NCI-H1048 (cell line): ENCODE data around the gene AEBP1.

Experiments
- DNase-seq: peaks from one replicate; lab custom pipeline; 2025; lab: John Stamatoyannopoulos, UW

The AEBP1 gene

DNA sequence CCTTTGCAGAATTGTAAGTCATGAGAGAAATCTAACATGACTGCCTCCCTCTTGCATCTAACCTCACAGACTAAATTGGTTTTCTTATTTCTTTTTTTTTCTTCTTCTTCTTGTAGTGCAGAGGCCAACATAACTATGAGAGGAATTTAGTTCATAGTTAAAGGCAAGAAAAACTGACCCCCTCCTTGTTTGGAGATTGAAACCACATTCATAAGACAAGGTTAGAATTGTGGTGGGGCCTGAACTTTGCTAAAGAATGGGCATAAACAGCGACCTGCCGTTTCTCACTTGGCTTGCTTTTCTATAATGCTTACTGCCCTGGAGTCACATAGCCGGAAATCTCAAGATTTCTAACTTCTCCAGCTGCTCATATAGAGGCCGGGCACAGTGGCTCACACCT lies 19.4 kb upstream of the AEBP1 start:
- no peak for DNase-seq

- DNase-seq = no peak
Measured at GRCh38 chr7:44085546-44085945, 18.6 kb upstream of the AEBP1 start.

GRCh38 chr7:44086627-44087026 lies 17.5 kb upstream of the AEBP1 start:
- no peak for DNase-seq

DNA sequence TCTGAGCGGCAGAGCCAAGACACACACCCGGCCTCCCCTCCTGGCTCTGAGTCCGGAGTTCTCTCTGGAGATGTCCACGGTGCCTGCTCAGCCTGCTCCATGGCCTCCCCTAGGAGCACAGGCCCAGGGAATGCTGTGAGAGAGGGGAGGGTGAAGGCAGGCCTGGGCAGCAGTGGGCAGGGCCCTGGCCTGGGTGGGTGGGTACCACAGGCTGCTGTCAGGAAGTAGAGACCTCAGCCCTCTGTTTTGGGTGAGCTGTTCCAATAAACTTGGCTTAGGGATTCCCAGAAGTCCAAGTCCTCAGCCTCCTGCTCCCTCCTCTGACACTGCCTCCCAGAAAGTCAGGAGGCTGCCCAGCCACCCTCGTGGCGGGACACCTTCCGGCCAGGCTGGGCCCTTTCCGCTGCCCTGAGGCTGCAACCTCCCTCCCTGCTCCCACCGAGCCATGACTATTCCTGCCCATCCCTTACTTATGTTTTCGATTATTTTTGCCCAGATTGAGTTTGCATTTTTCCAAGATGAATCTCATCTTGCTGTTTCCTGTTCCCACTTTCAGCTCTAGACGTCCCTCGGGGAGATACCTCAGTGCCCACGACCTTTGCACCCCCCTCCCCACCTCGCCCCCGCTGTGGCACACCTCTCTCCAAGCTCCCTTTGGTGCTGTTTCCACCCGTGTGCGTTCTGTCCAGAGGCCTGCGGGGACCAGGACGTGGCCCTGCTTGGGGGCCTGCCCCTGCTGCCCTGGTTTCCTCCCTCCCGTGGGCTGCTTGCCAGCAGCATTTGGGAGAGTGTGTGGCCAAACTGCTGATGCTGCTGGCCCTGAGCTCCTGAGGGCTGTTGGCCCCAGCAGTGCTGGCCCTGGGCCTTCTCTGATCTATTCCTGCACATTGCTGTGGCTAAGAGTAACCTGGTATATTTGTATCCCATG lies 16.0 kb upstream of the AEBP1 start:
- no peak for DNase-seq

DNA sequence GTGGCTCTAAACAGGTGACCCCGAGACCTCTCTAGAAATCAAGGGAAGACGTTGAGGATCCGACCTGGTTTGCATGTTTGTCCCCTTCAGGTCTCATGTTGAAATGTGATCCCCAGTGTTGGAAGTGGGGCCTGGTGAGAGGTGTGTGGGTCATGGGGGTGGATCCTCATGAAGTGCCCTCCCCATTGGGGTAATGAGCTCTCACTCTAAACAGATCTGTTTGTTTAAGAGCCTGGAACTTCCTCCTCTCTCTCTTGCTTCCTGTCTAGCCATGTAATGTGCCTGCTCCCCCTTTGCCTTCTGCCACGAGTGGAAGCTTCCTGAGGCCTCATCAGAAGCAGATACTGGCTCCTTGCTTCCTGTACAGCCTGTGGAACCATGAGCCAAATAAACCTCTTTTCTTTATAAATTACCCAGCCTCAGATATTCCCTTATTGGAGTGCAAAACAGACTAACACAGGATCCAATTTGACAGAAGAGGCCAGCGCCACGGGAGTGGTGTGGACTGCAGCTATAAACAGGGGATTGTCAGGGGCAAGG lies 11.0 kb upstream of the AEBP1 start:
- DNase-seq = no peak

GRCh38 chr7:44094365-44094764 lies 9.8 kb upstream of the AEBP1 start:
- DNase-seq = no peak

DNA sequence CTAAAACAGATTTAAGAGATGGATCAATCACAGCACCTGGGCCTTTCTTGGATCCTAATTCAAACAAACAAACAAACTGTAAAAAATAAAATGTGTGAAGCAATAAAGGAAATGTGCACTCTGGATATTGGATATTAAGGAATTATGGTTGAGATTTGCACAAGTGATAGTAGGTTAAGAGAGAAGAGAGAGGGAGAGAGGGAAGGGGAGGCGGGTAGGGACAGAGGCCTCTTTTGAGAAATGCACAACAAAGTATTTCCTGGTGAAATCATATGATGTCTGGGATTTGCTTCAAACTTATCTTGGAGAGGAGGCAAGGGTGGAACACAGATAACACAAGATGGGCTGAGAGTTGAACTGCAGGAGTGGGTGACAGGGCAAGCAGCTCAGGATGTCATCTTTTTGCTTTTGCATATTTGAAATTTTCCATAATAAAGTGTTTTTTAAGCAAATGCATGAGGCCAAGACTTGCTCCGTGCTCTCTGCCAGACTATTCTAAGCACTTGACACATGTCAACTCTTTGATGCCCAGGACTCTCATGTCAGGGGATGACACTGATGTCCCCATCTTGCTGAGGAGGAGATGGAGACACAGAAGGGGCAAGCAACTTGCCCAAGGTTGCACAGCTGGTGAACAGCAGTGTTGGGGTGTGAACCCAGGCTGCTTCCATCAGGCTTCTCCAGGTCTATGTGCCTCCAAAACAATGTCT lies 9.1 kb upstream of the AEBP1 start:
- DNase-seq = no peak

GRCh38 chr7:44095781-44096180 lies 8.4 kb upstream of the AEBP1 start:
- no peak for DNase-seq

- DNase-seq = no peak
Measured at GRCh38 chr7:44096326-44096881, 7.7 kb upstream of the AEBP1 start.

- no peak for DNase-seq
Measured at GRCh38 chr7:44097064-44097932, 6.8 kb upstream of the AEBP1 start.

- DNase-seq = no peak
Measured at GRCh38 chr7:44098092-44099068, 5.8 kb upstream of the AEBP1 start.

DNA sequence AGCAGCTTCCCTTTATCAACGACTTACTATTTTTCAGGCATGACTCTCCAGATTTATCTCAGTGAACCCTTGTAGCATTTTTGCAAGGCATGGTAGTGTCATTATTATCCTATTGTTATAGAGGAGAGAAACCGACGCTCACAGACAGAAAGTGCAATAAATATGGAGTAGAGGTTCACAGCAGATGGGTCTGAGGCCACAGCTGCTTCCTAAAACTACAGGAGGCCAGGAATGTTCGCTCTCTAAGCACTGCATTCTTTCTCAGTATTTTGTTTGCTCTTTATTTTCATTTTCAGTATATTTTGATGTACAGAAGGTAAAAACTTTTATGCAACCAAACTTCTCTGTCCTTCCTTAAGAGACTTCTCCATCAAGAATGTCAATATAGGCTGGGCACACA lies 4.5 kb upstream of the AEBP1 start:
- DNase-seq = no peak

DNA sequence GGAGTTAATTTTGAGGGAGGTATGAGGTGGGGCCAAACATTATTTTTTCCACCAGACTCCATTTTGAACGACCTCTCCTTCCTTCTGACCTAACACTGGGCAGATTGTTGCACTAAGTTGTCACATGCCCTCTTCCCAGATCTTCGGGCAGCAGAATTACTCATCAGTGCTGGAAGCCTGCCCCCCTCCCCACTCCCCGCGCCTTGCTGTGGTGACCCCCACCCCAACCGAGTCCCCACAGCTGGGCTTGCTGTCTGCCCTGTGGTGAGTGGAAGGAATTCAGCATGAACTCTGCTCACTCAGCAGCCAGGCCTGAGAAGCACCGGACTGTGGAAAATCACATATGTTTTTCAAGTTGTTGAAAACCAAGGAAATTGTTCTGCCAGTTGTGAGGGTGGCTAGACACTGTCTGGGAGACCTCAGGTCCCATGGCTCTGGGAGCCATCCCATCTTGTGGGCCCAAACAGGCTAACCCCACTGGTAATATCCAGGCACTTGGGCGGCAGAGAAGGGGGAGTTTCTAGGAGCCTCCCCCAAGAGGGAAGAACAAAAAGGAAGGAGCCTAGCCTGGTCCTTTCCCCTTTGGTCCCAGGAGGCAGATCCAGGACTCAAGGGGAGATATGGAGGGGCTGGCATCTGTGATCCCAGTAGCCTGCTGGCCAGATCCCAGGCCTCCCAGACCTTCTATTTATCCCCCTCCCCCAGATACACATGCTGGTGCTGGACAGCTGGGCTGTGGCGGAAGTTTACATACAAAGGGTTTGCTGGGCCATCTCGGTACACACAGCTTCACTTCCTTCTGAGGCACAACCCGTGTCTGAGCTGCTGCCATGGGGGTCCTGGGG lies 3.5 kb upstream of the AEBP1 start:
- DNase-seq = no peak

DNA sequence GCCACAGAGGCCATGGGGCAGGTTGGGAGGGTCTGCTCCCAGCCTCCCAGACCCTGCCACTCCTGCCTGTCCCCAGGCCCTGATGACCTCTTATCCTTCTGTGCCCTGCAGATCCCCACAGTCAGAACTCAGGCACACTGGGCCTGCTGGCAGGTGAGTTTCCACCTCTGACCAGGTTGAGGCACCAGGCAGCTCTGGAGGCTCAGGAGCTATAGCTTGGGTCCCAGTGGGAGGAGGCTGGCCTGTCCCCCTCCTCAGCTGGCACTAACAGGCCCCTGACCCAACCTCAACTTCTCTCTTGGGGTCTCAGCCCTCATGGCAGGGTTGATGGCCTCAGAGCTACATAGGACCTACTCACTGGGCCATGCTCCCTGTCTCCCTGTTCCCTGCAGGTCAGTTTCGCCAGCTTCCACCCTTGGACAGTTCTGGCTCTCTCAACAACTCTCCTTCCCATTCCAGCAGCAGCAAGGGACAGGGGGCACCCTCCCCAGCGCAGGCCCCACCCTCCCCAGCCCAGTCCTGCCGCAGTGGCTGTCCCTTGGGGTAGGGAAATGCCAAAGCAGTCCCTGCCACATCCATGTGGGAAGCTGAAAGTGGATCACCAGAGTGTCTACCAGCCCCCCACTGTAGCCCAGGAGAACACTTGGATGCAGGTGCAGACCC lies 2.7 kb upstream of the AEBP1 start:
- DNase-seq = no peak

DNA sequence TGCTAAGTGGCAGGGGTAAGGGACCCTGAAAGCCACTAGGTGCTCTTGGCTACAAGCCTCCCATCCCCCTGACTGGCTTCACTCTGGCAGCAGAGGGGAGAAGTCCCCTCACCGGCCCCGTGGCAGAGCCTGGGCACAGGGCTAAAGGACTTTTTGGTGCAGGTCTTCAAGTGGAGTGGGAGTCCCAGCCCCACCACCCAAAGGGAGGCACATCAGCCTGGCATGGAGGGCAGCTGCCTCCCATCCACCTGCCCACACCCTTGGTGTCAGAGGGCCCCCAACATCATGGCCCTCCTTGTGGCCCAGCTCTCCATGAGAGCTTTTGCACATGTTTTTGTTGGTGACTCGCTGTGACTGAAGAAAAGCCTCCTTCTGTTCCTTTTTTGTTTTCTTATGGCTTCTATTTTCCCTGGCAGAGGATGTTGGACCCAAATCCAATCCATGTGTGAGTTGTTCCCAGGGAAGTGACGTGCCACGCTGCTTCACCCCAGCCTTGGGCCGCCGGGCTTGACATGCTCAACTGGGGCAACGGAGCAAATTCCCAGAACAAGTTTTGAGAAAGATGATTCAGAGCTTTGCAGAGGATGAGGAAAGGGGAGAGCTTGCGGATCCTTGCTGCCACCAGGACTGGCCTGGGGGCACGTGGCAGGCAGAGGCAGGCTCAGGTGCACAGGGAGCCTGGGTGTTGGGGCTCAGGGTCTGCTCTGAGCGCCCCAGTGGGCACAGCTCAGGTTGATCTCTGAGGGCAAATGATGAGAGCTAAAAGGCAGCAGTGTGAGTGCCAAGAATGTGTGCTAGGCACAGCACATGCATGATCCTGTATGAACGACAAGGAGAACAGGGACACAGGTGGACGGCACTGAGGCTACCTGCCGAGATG lies 1.9 kb upstream of the AEBP1 start:
- DNase-seq = no peak

GRCh38 chr7:44102846-44103565 lies 1.1 kb upstream of the AEBP1 start:
- DNase-seq = no peak

DNA sequence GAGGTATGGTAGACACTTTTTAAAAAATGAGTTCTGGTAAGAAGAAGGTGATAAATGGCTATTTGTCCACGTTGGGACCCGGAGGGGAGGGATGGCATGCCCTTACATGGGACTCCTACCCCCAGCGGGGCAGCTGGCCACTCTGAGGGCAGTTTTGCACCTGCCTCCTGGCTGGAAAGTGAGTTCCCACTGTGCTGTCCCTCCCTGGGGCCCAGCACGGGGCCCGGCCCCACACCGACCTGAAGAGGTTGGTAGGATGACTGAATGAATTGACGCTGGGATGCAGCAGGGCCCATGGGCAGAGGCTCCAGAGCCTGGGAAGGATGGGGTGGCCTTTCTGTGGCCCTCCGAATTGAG lies 601 bp upstream of the AEBP1 start:
- DNase-seq = no peak
